MV-4-11 (cell line): ENCODE data around the gene CERS6.
A peak's percentile ranks its signal among the peaks of the same experiment; 100 is the strongest.

Experiments
- DNase-seq: peaks from one replicate; lab custom pipeline; 2025; lab: John Stamatoyannopoulos, UW

CERS6 gene

GRCh38 chr2:168566974-168567665, 111.0 kb downstream of the CERS6 start:
- no peak for DNase-seq

- no peak for DNase-seq
Observed at GRCh38 chr2:168567836-168568235, 111.8 kb downstream of the CERS6 start.

GRCh38 chr2:168568476-168569267, 112.6 kb downstream of the CERS6 start:
- DNase-seq, result no peak

DNA sequence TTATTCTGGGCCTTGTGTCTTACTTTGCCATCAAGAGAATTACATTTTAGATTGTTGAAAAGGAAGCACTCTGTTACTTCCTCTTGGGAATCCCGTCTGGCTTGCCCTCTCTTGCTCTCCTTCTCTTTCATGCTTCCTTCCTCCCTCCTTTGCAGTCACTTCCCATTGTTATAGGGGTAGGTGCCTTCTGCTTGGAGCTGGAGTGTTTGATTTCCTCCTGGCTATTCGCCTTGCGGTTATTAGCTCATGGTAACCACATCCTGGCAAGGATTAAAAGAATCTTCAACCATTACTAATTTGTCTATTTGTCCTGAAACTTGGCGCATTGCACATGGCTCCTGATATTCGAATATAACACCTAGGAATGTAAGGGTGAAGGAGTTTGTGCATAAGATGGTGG, 115.0 kb downstream of the CERS6 start:
- no peak for DNase-seq

GRCh38 chr2:168573128-168573903, 117.2 kb downstream of the CERS6 start:
- DNase-seq, result peak; percentile 12

GRCh38 chr2:168574856-168575630, 119.0 kb downstream of the CERS6 start:
- no peak for DNase-seq

DNA sequence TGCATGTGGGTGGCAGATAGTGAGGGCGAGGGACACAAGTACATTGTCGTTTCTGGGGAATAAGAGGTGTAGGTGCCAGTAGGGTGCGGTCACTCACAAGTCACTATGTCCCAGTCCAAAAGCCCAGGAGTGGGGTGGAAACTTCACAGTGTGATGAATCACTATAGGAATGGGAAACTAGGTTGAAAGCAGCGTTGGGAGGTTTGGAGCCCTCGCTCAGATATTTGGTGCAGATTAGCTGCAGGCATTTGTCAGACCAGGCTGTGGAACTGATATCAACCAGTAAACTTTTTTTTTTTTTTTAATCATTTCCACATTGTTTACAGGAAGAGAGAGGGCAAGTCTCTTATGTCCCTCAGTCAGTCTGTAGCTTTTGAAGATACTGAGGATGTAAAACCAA, 121.8 kb downstream of the CERS6 start:
- no peak for DNase-seq

DNA sequence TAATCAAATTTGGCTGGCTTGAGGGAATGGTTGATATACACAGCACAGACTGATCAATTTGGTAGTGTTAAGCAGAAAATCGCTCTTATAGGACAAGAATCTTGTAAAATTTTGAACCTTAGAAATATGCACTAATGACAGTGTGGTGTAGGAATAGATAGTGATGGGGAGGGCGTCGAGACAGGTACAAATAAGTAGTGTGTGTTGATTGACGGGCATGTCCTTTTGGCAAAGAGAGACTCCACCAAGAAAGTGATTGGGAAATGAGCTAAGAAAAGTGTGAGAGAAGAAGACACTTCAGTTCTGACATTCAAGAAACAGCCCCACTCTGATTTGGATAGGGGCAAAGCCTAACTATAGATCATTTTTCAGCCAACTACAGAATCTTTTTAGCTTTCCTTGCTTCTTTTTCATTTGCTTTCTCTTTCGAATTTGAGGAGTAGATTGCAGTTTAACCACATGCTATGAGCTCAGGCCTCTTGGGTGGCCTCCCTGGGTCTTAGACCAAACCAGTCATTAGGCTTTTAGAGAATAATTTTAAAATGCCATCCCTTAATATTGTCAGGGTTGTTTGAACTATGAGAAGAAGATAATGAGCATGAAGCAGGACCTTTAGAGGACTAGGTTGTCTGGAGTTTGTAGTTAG, 127.1 kb downstream of the CERS6 start:
- no peak for DNase-seq

DNA sequence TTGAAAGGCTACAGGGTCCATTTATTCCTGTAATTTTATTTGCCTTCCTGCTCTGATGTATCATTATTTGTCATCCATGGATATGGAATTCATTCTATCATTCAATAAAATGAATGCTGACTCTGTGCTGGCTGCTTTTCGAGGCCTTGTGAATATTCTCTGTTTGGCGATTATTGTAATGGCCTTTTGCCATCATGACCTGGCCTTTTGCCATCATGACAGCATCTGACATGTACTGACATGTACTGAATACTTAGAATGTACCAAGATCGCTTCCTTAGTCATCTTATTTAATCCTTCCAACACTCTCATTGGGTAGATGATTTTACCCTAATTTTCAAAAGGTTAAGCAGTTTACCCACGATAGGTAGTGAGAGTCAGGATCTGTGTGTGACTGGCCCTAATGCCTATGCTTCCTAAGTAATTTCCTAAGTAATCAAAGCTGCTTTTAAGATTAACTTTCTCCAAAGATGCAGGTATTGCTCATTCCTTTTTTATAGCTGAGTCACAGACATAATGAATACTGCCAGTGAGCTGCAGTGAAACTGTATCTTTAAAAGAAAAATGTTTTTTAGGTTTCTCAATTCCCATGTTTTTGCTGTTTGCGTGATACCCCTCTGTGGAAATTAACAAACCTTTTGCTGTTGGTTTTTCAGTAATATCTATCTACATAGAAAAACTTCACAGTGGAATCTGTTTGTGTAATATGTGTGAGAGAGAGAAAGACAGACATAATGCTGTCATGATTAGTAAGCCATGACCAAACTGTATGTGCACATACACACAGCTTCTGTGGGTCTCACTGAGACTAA, 127.8 kb downstream of the CERS6 start:
- DNase-seq, result no peak

- DNase-seq, result no peak
Observed at GRCh38 chr2:168584911-168585310, 128.8 kb downstream of the CERS6 start.

DNA sequence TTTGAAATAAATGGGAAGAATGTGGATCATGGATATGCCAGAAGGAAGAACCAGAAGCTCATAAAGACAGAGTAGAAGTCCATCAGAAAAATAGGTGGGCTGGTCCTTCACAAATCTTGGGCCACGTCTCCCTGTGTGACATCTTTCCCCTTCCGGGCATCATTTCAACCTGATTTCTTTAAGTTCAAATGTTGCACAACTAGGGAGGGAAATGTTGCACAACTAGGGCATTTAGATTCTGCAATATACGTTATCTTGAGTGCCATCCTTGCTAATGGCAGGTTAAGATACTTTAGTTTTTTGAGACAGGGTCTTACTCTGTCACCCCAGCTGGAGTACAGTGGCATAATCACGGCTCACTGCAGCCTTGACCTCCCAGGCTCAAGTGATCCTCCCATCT, 129.6 kb downstream of the CERS6 start:
- peak; percentile 47 for DNase-seq

DNA sequence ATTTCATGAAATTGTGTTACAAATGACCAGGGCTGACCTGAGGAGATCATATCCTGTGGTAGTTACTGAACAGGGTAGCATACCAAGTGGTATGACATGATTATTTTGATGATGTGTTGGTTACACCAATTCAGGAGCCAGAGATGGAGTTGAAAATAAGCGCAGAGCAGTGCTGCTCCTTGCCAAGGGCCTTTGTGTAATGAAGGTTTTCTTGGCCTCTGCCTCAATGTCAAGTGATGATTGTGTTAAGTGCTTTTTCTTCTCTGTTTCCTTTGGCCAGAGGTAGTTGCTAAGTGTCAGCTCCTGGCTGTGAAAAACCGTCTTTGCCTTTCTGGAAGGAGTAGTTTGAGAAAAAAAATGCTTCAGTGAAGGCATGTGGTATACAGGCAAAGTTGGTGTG, 131.2 kb downstream of the CERS6 start:
- no peak for DNase-seq

- peak; percentile 36 for DNase-seq
Observed at GRCh38 chr2:168589236-168590211, 133.5 kb downstream of the CERS6 start.

- DNase-seq, result no peak
Observed at GRCh38 chr2:168592181-168592831, 136.2 kb downstream of the CERS6 start.

DNA sequence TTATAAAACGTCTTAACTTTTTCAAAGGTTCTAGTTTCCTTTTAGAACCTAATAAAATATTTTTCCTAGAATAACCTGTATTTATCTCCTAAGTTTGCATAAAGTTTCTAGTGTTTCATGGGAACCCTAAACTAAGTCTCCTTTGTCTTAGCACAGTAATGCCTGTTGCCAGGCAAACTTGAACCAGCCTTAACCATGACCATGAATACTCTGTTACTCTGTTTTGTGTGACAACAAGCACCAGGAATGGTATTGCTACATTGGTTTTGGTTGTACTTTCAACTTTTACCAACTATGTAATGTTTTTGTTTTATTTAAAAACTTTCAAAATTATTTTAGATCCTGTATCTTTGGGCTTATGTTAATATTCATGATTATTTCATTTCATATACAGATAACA, 137.6 kb downstream of the CERS6 start:
- no peak for DNase-seq

DNA sequence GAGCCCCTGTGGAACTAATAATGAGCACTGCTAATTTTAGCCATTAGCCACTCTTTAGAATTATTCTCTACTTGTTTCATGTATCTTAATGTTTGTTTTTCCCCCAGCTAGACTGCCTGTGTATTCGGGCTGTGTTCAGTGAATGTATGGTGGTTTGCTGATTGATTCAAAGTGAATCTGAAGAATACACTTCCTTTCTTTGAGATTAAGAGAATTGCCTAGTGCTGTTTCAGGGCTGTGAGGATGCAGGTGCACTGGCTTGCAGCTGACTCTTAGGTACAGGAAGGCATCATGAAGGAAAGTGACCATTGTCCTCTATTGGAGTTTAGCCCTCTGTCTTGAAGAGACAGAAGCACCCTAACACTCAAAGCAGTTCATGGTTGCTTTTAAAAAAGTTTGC, 138.7 kb downstream of the CERS6 start:
- peak; percentile 12 for DNase-seq

DNA sequence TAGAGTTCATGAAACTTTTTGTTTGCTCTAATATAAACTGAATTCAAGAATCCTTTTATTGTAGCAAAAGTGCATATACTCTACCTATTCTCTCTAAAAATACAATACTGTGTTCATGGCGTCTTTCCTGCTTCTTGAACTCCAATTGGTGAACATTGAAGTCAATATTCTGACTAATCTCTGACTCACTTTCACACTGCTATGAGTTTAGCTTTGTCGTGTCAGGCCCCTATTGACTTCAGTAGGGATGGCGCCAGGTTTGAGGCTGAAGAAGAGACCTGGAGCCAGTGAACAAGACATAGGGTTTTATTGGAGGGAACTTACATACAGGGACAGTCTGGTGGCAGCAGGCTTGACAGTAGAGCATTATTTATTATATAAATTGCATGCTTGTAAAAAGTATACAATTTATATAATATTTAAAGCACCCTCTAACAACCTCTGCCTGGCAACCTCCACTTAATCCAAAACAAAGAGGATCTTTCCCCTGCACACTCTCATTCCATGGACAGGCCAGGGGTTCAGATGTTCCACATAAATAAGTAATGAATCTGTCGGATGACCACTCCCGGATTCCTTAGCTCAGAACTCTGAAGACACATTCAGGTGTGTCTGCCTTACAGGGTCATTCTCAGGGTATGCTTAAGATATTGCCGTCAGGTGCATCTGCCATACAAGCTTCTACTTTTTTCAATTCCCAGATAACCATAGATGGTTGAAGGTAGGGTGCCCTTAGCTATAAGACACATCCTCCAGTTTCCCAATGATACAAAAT, 141.0 kb downstream of the CERS6 start:
- DNase-seq, result no peak

GRCh38 chr2:168599738-168600137, 143.7 kb downstream of the CERS6 start:
- DNase-seq, result no peak
